HCT116 (cell line): ENCODE data around the gene UROD. TPM values are rescaled to one million over a fixed set of nuclear protein-coding genes. Genes with fewer than 3 reads are reported as not detected.

Experiments used
- ATAC-seq: fragments of 200-7000 bp; cut with Tn5 transposase; 2 replicates; pipeline ENCODE4 v1.9.1; 2020; ENCODE audit warnings: mild to moderate bottlenecking, moderate library complexity
- Bru-seq: library from RNA; stranded (reverse); fragments of 400-500 nt; gene quantifications from one replicate; lab custom pipeline; 2021; lab: Mats Ljungman, UMichigan
- BruChase-seq, 2 experiments: library from RNA; stranded (reverse); fragments of 400-500 nt; gene quantifications; one replicate each; lab custom pipeline; 2021; lab: Mats Ljungman, UMichigan
- BruUV-seq: library from RNA; stranded (reverse); fragments of 400-500 nt; replicated peaks from 2 replicates; lab custom pipeline; 2021; lab: Mats Ljungman, UMichigan
- CTCF ChIA-PET: fragments of 300-600 bp; sonication (Branson Sonifier 250); formaldehyde crosslinking; loops from one replicate; lab custom pipeline; 2021; ENCODE audit warnings: antibody characterized with exemption; lab: Charles Lee
- POLR2A ChIA-PET: fragments of 300-600, 350-600 bp; sonication (Branson Sonifier 250); formaldehyde crosslinking; loops from one replicate; lab custom pipeline; 2021; ENCODE audit warnings: antibody characterized with exemption; lab: Charles Lee
- RAD21 ChIA-PET, 2 experiments: fragments of 300-600 bp; sonication (Branson Sonifier 250); formaldehyde crosslinking; loops; one replicate each; lab custom pipeline; 2023; ENCODE audit warnings: low total read pairs in 2 of 2; ENCODE audit not compliant: uncharacterized antibody in 2 of 2, unreplicated experiment in 2 of 2, low non-redundant PET in 1 of 2; lab: Charles Lee
- DNase-seq: peaks from one replicate; pipeline ENCODE4 v3.0.0-alpha.2; 2010; ENCODE audit warnings: low read depth, low spot score
- H2AFZ ChIP-seq: fragments of 200-600 bp; shearing (Covaris generic), sonication (generic); 2 replicates; pipeline ENCODE4 v1.6.1; 2017; ENCODE audit warnings: low read depth, mixed run types, mixed read lengths, antibody characterized with exemption, low read length; ENCODE audit not compliant: poor library complexity, severe bottlenecking
- H3K27ac ChIP-seq: 2 replicates; pipeline ENCODE4 v1.5.1; 2012; ENCODE audit warnings: low read depth, low read length
- H3K27me3 ChIP-seq: fragments of 200-600 bp; sonication (generic); 2 replicates; pipeline ENCODE4 v1.6.1; 2016; ENCODE audit warnings: mixed run types, low read length, mixed read lengths; ENCODE audit not compliant: insufficient read depth
- H3K36me3 ChIP-seq, 2 experiments: fragments of 200-500 bp in 1 of 2; fragments of 200-600 bp in 1 of 2; sonication (Bioruptor generic) in 1 of 2; sonication (generic) in 1 of 2; 2 replicates each; pipeline versions ENCODE4 v1.5.1 to v1.6.1; 2014 to 2016; ENCODE audit warnings: low read length in 2 of 2, inconsistent platforms in 1 of 2, mixed read lengths in 1 of 2, mixed run types in 1 of 2; ENCODE audit not compliant: insufficient read depth in 2 of 2, control insufficient read depth in 1 of 2
- H3K4me1 ChIP-seq, 2 experiments: fragments of 200-600 bp in 1 of 2; sonication (generic) in 1 of 2; 2 replicates each; pipeline versions ENCODE4 v1.5.1 to v1.6.1; 2012 to 2017; ENCODE audit warnings: low read length in 2 of 2, inconsistent platforms in 1 of 2, mild to moderate bottlenecking in 1 of 2, mixed read lengths in 1 of 2, mixed run types in 1 of 2, moderate library complexity in 1 of 2; ENCODE audit not compliant: insufficient read depth in 2 of 2, control insufficient read depth in 1 of 2
- H3K4me2 ChIP-seq: fragments of 200-600 bp; sonication (generic); 2 replicates; pipeline ENCODE4 v1.6.1; 2017; ENCODE audit warnings: mixed run types, low read length, mixed read lengths
- H3K4me3 ChIP-seq, 2 experiments: fragments of 200-600 bp in 1 of 2; sonication (generic) in 1 of 2; replicated peaks in 1 of 2; 2 replicates each; pipeline ENCODE4 v1.5.1; 2011 to 2016; ENCODE audit warnings: low read length in 2 of 2, control low read depth in 1 of 2, low read depth in 1 of 2, mild to moderate bottlenecking in 1 of 2, mixed read lengths in 1 of 2, mixed run types in 1 of 2
- H3K79me2 ChIP-seq: fragments of 200-600 bp; sonication (generic); 2 replicates; pipeline ENCODE4 v1.6.1; 2017; ENCODE audit warnings: mild to moderate bottlenecking, mixed run types, low read length, moderate library complexity, mixed read lengths; ENCODE audit not compliant: insufficient read depth
- H3K9ac ChIP-seq: fragments of 200-600 bp; sonication (generic); 2 replicates; pipeline ENCODE4 v1.6.1; 2016; ENCODE audit warnings: low read length, mixed read lengths
- H3K9me2 ChIP-seq: fragments of 200-600 bp; sonication (generic), shearing (Covaris generic); 2 replicates; pipeline ENCODE4 v1.6.1; 2017; ENCODE audit warnings: mixed run types, mild to moderate bottlenecking, moderate library complexity; ENCODE audit not compliant: insufficient read depth
- H3K9me3 ChIP-seq, 2 experiments: fragments of 200-500 bp in 1 of 2; fragments of 200-600 bp in 1 of 2; sonication (Bioruptor generic) in 1 of 2; sonication (generic) in 1 of 2; 2 replicates each; pipeline ENCODE4 v1.6.1; 2014 to 2017; ENCODE audit warnings: low read length in 2 of 2, mixed read lengths in 2 of 2, inconsistent platforms in 1 of 2, low read depth in 1 of 2, mild to moderate bottlenecking in 1 of 2, mixed run types in 1 of 2, moderate library complexity in 1 of 2; ENCODE audit not compliant: control insufficient read depth in 1 of 2, insufficient read depth in 1 of 2
- H4K20me1 ChIP-seq: fragments of 200-600 bp; sonication (generic), shearing (Covaris generic); 2 replicates; pipeline ENCODE4 v1.6.1; 2017; ENCODE audit warnings: mixed run types, mild to moderate bottlenecking, moderate library complexity; ENCODE audit not compliant: insufficient read depth
- CBX3 ChIP-seq: IDR thresholded peaks from 2 replicates; pipeline ENCODE4 v1.6.1; 2012; ENCODE audit warnings: low read depth
- CEBPB ChIP-seq: IDR thresholded peaks from 2 replicates; pipeline ENCODE4 v1.6.1; 2012; ENCODE audit warnings: low read depth
- EGR1 ChIP-seq: IDR thresholded peaks from 2 replicates; pipeline ENCODE4 v1.6.1; 2012; ENCODE audit warnings: low read depth
- JUND ChIP-seq: IDR thresholded peaks from 2 replicates; pipeline ENCODE4 v1.6.1; 2012
- RAD21 ChIP-seq: IDR thresholded peaks from 2 replicates; pipeline ENCODE4 v1.6.1; 2012; ENCODE audit warnings: low read depth, mild to moderate bottlenecking
- SIN3A ChIP-seq: IDR thresholded peaks from 2 replicates; pipeline ENCODE4 v1.6.1; 2012; ENCODE audit warnings: low read depth
- SP1 ChIP-seq: IDR thresholded peaks from 2 replicates; pipeline ENCODE4 v1.6.1; 2012; ENCODE audit warnings: low read depth
- TCF7L2 ChIP-seq: IDR thresholded peaks from 2 replicates; pipeline ENCODE4 v1.7.0; 2011; ENCODE audit warnings: borderline replicate concordance, inconsistent platforms; ENCODE audit not compliant: insufficient read depth, insufficient read length; ENCODE audit errors: extremely low read depth
- ZFX ChIP-seq: fragments of 450-650 bp; IDR thresholded peaks from 2 replicates; pipeline ENCODE4 v1.6.1; 2017
- ZNF274 ChIP-seq: fragments of 200-500 bp; sonication (Bioruptor generic); IDR thresholded peaks from 2 replicates; pipeline ENCODE4 v1.6.1; 2014; ENCODE audit warnings: mild to moderate bottlenecking, low read depth, low read length, inconsistent platforms
- intact Hi-C: fragments of 100-400 bp; cut with micrococcal nuclease; formaldehyde crosslinking; loops from 2 replicates; pipeline ENCODE4 v1.10.0; 2022
- long read RNA-seq: library from polyadenylated mRNA; unstranded; transcript quantifications from one replicate; pipeline ENCODE4 v2.0.0, GENCODE V29; 2021; ENCODE audit not compliant: unreplicated experiment
- polyA plus RNA-seq: library from polyadenylated mRNA; unstranded; fragments of >200 nt; gene quantifications from 2 replicates; pipeline ENCODE4 v1.2.1, GENCODE V29; 2012; ENCODE audit warnings: missing spikeins
- total RNA-seq: library from RNA; stranded (reverse); gene quantifications from one replicate; pipeline ENCODE4 v1.2.1, GENCODE V29; 2021; ENCODE audit not compliant: unreplicated experiment
- TF ChIP-seq, protein P1 (sequence below): IDR thresholded peaks from 2 replicates; pipeline ENCODE4 v1.6.1; 2011; ENCODE audit warnings: mild to moderate bottlenecking, low read length, moderate library complexity; ENCODE audit not compliant: insufficient replicate concordance; ENCODE audit errors: extremely low read depth
- TF ChIP-seq, protein P2 (sequence below): IDR thresholded peaks from 2 replicates; pipeline ENCODE4 v1.6.1; 2012
- TF ChIP-seq, protein P3 (sequence below): IDR thresholded peaks from 2 replicates; pipeline ENCODE4 v1.6.1; 2012; ENCODE audit warnings: low read depth
- TF ChIP-seq, protein P4 (sequence below): IDR thresholded peaks from 2 replicates; pipeline ENCODE4 v1.6.1; 2012
- TF ChIP-seq, protein P5 (sequence below), 3 experiments: fragments of 200-600 bp in 1 of 3; sonication (generic) in 1 of 3; IDR thresholded peaks in 2 of 3; conservative IDR thresholded peaks in 1 of 3; 2 replicates each; pipeline ENCODE4 v1.5.1; 2012 to 2017; ENCODE audit warnings: low read depth in 2 of 3, low read length in 2 of 3, antibody characterized with exemption in 1 of 3, borderline replicate concordance in 1 of 3, control low read depth in 1 of 3, mild to moderate bottlenecking in 1 of 3, mixed read lengths in 1 of 3, mixed run types in 1 of 3, moderate library complexity in 1 of 3; ENCODE audit not compliant: insufficient read depth in 1 of 3

The UROD gene
- total RNA-seq (73.7 TPM), Bru-seq, nascent RNA (percentile 79 among the genes with signal in this experiment), BruChase-seq, experiment 1, labeled RNA remaining after a 6-hour chase (percentile 91 among the genes with signal in this experiment), BruChase-seq, experiment 2, labeled RNA remaining after a 2-hour chase (percentile 87 among the genes with signal in this experiment)
- polyA plus RNA-seq, result 76.0 and 90.0 TPM in 2 replicates
- long read RNA-seq, transcript UROD-201 (10 exons, 1,300 nt), result major isoform, 54 of 84 reads
- long read RNA-seq, partial matches to known transcripts, result 18 of 84 reads
- long read RNA-seq, other reads (novel, unspliced or antisense), result 10 of 84 reads

DNA sequence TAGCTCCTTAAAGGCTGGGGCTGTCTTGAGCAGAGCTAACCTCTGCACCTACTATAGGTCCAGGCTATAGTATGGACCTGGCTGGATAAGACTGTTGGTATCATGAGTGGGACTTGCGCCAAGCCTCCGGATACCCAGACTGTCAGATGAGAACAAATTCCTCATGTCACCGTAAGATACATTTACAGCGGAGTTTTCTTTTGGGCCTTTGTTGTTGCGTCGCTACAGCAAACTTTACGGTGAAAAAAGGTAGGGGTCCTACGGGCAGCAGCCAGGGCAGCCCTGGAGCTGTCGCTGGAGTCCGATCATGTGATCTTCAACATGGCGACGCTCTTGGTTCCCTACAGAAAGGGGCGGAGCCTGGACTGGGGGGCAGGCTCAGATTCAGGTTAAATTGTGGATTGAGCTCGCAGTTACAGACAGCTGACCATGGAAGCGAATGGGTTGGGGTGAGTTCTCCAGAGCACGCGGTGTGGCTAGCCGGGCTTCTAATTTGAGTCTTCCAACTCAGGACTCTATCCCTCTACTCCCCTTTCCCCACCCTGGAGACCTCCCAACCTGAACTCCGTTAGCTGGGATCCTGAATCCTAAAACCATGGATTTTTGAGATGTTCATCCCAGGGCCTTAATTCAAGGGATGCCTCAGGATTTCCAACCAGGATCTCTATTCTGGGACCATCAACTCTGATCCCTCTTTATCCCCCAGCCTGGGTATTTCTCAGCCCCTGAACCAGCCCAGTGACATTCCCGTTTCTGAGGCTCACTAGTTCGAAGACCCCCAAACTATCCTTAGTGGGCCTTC lies at the start of gene UROD:
UROD (plus strand) TSS at position 418 of the 802 bp plus-strand sequence; CDS start at position 430, 12 bp downstream.
- ATAC-seq (peak; percentile 72), DNase-seq (peak; percentile 93)
- Histone ChIP-seq H3K79me2 (peaks cover 12% of the 10 kb centered on the region; the same call in 1 of the 2 replicates), H3K9me2 (no peaks in the 10 kb centered on the region), H3K36me3 (peaks cover 6 to 7% of the 10 kb centered on the region in 2 experiments; a peak in 1 of 4 replicates), H3K9me3 (no peaks in the 10 kb centered on the region), H4K20me1 (no peaks in the 10 kb centered on the region), H2AFZ (peak within 1 kb of the TSS; percentile 76), H3K4me3 (peak within 1 kb of the TSS; percentile 74 to 75), H3K27ac (peak within 1 kb of the TSS; percentile 65), H3K9ac (peak within 1 kb of the TSS; percentile 75), H3K4me1 (peaks cover 9 to 28% of the 10 kb centered on the region in 2 experiments; a peak in 3 of 4 replicates), H3K4me2 (peak within 1 kb of the TSS; percentile 80), H3K27me3 (no peaks in the 10 kb centered on the region)
- RAD21 ChIA-PET, result interaction anchor here (0.7 to 2.5 kb wide), 6 partner anchors 176 to 328 kb away, joined by 3 to 9 read pairs (median 4); partner anchors contain the start of genes MUTYH (in 1 of the 2) and TOE1 (in 1 of the 2)
- POLR2A ChIA-PET, result interaction anchor here (0.6 to 5.4 kb wide), 18 partner anchors 9 to 810 kb away, joined by 3 to 35 read pairs (median 6); partner anchors contain the start of genes CCDC163, DYNLT4, MMACHC and MUTYH
- CTCF ChIA-PET, result interaction anchor here (1.0 to 11.9 kb wide), 8 partner anchors 20 to 480 kb away, joined by 3 to 214 read pairs (median 8); partner anchors contain the start of genes PLK3 and TESK2
- BruUV-seq, result TSS peak; percentile 76
- intact Hi-C loops, result loop anchor here (2.0 to 10.0 kb wide), 5 partner anchors 175 to 893 kb away; partner anchors contain the start of genes MUTYH, RNU5D-1 and TOE1
- TF ChIP-seq ZNF274 (no peak), ZFX (no peak), SP1 (peak; percentile 99), SIN3A (peak; percentile 97), RAD21 (peak; percentile 2; the same call in 1 of the 2 replicates), TCF7L2 (no peak), JUND (no peak), CBX3 (peak; percentile 64), CEBPB (no peak), EGR1 (0 out of 2 replicates have a peak, but pooled peaks have one; percentile 45)
- TF ChIP-seq, protein P1, sequence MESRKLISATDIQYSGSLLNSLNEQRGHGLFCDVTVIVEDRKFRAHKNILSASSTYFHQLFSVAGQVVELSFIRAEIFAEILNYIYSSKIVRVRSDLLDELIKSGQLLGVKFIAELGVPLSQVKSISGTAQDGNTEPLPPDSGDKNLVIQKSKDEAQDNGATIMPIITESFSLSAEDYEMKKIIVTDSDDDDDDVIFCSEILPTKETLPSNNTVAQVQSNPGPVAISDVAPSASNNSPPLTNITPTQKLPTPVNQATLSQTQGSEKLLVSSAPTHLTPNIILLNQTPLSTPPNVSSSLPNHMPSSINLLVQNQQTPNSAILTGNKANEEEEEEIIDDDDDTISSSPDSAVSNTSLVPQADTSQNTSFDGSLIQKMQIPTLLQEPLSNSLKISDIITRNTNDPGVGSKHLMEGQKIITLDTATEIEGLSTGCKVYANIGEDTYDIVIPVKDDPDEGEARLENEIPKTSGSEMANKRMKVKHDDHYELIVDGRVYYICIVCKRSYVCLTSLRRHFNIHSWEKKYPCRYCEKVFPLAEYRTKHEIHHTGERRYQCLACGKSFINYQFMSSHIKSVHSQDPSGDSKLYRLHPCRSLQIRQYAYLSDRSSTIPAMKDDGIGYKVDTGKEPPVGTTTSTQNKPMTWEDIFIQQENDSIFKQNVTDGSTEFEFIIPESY, result peak; percentile 80
- TF ChIP-seq, protein P2, sequence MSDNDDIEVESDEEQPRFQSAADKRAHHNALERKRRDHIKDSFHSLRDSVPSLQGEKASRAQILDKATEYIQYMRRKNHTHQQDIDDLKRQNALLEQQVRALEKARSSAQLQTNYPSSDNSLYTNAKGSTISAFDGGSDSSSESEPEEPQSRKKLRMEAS, result peak; percentile 74
- TF ChIP-seq, protein P3, sequence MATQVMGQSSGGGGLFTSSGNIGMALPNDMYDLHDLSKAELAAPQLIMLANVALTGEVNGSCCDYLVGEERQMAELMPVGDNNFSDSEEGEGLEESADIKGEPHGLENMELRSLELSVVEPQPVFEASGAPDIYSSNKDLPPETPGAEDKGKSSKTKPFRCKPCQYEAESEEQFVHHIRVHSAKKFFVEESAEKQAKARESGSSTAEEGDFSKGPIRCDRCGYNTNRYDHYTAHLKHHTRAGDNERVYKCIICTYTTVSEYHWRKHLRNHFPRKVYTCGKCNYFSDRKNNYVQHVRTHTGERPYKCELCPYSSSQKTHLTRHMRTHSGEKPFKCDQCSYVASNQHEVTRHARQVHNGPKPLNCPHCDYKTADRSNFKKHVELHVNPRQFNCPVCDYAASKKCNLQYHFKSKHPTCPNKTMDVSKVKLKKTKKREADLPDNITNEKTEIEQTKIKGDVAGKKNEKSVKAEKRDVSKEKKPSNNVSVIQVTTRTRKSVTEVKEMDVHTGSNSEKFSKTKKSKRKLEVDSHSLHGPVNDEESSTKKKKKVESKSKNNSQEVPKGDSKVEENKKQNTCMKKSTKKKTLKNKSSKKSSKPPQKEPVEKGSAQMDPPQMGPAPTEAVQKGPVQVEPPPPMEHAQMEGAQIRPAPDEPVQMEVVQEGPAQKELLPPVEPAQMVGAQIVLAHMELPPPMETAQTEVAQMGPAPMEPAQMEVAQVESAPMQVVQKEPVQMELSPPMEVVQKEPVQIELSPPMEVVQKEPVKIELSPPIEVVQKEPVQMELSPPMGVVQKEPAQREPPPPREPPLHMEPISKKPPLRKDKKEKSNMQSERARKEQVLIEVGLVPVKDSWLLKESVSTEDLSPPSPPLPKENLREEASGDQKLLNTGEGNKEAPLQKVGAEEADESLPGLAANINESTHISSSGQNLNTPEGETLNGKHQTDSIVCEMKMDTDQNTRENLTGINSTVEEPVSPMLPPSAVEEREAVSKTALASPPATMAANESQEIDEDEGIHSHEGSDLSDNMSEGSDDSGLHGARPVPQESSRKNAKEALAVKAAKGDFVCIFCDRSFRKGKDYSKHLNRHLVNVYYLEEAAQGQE, result no peak
- TF ChIP-seq, protein P4, sequence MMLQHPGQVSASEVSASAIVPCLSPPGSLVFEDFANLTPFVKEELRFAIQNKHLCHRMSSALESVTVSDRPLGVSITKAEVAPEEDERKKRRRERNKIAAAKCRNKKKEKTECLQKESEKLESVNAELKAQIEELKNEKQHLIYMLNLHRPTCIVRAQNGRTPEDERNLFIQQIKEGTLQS, result no peak
- TF ChIP-seq, protein P5, sequence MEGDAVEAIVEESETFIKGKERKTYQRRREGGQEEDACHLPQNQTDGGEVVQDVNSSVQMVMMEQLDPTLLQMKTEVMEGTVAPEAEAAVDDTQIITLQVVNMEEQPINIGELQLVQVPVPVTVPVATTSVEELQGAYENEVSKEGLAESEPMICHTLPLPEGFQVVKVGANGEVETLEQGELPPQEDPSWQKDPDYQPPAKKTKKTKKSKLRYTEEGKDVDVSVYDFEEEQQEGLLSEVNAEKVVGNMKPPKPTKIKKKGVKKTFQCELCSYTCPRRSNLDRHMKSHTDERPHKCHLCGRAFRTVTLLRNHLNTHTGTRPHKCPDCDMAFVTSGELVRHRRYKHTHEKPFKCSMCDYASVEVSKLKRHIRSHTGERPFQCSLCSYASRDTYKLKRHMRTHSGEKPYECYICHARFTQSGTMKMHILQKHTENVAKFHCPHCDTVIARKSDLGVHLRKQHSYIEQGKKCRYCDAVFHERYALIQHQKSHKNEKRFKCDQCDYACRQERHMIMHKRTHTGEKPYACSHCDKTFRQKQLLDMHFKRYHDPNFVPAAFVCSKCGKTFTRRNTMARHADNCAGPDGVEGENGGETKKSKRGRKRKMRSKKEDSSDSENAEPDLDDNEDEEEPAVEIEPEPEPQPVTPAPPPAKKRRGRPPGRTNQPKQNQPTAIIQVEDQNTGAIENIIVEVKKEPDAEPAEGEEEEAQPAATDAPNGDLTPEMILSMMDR (IDR thresholded peaks at IDR 0.05 in 2 of 3, conservative IDR thresholded peaks at IDR 0.05 in 1 of 3; ENCODE audit: borderline replicate concordance in 1 of 3, insufficient read depth in 1 of 3, low read depth in 2 of 3, low read length in 2 of 3), result no peak
